MM.1S (cell line): Measurements from ENCODE around the gene TMEM209.

Experiments
- EZH2 ChIP-seq: fragments of 300-600 bp; sonication (generic); optimal IDR thresholded peaks from 2 replicates; pipeline ENCODE3; 2017; ENCODE audit warnings: low read depth, mild to moderate bottlenecking, antibody characterized with exemption, low read length, mixed read lengths
- EZH2phosphoT487 ChIP-seq: fragments of 300-600 bp; sonication (generic); IDR thresholded peaks from 2 replicates; pipeline ENCODE4 v1.6.1; 2018; ENCODE audit warnings: antibody characterized with exemption, low read length
- TF ChIP-seq, protein P1 (sequence below): fragments of 300-600 bp; sonication (generic); IDR thresholded peaks from 2 replicates; pipeline ENCODE4 v1.5.1; 2016; ENCODE audit warnings: antibody characterized with exemption, low read length, mixed read lengths

DNA sequence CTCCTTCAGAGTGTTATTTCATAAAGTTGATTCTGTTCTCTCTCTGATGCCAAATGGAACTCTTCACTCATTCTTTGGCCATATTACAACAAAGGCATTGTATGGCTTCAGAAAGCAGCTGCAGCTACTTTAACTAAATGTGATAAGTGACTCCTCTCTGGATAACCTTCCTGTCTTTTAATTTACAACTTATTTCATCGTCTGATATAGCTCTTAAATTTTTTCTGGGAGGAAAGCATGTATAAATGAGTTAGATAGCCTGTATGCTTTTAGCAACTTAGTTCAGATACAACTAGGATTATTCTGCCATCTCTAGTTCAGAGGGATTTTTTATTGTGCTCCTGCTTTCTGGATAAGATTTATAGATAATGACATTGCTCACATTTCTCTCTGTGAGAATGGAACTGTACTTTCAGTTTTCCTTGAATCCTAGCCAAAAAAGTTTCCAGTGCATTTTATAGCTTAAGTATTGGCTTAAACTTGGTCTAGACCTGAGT is 77.3 kb downstream of the TMEM209 start:
- TF ChIP-seq, protein P1, sequence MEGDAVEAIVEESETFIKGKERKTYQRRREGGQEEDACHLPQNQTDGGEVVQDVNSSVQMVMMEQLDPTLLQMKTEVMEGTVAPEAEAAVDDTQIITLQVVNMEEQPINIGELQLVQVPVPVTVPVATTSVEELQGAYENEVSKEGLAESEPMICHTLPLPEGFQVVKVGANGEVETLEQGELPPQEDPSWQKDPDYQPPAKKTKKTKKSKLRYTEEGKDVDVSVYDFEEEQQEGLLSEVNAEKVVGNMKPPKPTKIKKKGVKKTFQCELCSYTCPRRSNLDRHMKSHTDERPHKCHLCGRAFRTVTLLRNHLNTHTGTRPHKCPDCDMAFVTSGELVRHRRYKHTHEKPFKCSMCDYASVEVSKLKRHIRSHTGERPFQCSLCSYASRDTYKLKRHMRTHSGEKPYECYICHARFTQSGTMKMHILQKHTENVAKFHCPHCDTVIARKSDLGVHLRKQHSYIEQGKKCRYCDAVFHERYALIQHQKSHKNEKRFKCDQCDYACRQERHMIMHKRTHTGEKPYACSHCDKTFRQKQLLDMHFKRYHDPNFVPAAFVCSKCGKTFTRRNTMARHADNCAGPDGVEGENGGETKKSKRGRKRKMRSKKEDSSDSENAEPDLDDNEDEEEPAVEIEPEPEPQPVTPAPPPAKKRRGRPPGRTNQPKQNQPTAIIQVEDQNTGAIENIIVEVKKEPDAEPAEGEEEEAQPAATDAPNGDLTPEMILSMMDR: no peak
- no peak for TF ChIP-seq EZH2phosphoT487
- no peak for TF ChIP-seq EZH2
